ENCODE measurements around the gene CHRNA1.

The CHRNA1 gene

DNA sequence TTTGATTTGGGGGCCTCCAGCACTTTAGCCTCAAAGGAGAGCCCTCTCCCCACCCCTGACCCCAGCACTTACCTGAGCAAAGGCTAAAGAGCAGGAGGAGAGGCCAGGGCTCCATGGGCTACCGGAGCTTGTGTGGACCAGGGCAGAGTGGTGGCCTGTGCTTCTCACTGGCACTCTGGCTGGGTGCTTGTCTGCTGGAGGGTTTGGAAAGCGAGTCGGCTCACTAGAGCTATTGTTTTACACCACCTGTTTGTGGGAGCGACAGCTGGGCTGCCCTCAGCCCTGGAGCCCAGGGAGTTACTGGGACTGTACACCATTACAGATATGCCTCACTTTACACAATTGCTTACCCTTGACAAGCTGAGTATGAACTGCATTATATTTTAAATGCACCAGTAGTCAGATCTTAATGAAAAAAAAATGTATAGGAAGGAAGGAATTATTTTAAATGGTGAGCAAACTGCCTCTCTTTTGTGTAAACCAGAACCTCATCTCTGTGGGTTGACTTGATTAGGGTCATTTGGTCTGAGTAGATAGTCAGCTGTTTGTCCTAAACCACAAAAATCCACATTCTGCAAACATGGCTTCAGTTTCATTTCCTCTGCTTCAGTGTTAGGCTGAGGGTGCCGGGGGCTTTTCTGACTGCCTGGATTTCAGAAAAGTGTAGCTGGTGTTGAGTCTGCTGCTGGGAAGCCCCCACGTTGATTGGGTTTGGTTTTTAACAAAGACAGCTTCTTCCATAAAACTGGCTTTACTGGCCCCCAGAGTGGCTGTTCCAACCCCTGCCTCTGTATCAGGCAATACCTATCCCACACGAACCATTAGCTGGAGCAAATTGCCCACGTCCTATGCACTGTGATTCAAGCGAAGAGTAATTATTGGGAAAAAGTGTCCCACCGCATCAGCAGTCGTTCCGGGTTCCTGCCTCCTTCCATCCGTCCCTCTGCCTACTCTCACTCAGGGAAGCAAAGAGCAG is at the start of gene CHRNA1:
TSS of gene CHRNA1 (minus strand) at position 193 of the 976 bp plus-strand sequence. CDS start at position 115, 78 bp downstream.
- DNase-seq: peak; percentile 82

DNA sequence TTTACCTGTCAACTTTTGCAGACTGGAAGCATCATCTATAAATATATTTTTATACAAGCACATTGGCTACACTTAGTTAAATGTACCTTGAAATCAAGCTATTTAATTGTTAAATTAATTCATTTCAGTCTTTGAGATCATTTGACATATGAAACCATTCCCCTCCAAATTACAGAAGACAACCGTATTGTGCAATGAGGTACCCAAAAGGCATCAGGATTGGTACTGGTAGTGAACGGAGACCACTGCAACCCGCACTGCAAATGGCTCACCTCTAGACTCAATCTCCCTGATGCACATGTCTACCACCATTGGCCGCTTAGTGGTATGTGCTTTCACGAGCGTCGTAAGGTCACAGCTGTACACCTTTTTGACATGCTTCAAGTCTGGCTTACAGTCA is 47.8 kb upstream of the CHRNA1 start:
- no peak for DNase-seq

DNA sequence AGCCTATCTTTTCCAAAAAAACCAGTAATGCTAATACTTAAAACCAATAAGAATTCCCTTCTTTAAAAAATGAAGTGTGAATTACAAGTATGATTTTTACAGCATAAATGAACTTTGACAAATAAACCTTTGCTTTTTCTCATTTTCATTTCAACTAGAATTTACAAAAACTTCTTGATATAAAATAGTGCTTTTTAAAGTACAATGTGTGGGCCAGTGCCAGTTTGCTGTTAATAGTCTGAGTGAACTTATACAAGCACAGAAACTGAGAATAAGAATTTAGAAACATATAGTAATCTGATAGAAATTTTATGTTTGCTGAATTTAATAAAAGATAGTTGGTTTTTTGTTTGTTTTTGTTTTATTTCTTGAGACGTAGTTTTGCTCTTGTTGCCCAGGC is 43.7 kb upstream of the CHRNA1 start:
- no peak for DNase-seq

DNA sequence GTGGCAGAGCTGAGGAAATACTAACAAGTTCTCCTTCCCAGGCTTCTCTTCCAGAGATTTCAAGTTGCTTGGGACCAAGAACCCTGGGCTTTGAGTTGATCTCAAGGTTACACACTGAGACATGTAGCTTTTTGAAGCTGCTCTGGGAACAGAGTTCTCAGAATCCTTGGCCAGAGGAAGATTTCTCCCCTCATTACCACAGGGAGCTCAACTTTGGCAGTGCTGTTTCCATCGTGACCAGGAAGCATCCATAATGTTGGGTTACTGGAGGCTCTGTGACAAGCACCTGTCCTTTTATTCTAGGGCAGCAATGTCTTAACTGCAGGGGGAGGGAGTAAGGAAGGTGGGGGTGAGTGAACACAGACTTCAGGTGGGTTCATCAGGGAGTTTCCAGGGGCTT is 41.5 kb upstream of the CHRNA1 start:
- no peak for DNase-seq

DNA sequence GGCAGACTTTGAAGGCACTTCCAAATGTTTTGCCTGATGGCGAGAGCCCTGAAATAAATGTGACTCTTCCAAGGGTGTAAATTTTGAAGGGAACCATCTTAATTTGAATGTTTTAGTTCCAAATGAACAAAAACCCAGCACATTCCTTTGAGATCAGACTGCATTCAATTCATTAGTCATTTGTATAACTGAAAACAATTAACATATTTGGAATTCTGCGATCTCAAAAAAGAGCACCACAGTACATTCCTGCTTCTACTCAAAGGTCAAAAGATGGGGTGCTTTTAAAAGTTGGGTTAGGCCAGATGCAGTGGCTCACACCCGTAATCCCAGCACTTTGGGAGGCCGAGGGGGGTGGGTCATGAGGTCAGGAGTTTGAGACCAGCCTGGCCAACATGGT is 38.2 kb upstream of the CHRNA1 start:
- DNase-seq: no peak

DNA sequence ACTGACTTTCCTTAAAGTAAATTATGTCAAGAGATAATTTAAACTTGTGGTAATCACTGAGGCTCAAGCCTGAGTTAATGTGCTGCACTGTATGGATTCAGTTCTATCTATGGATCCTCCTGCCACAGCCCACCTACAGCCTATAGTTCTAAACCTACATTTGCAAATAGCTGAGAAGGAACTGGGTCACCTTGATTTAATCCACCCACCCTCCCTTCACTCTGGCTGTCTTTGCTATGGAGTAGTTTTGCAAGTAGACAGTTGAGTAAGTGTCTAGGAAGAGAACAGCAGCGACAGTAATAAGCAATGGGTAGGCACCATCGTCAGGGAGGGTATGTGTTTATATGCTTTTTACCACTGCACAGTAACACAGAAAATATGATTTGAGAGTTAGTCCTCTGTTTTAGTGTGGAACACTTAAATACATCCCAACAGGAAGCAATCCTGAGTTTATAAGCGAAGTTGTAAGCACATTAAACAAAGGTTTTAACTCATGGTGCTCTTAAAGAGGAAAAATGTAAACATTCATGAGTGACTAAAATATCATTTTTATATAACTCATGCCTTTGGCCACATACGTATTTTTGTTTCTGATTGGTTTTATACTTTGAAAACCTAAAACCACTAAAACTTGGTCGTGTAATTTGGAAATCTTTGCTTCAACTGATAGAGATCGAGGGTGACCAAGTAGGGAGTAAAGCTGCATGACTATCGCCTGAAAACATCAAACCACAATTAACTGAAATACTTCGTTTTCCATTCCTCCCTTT is 36.3 kb upstream of the CHRNA1 start:
- no peak for DNase-seq

DNA sequence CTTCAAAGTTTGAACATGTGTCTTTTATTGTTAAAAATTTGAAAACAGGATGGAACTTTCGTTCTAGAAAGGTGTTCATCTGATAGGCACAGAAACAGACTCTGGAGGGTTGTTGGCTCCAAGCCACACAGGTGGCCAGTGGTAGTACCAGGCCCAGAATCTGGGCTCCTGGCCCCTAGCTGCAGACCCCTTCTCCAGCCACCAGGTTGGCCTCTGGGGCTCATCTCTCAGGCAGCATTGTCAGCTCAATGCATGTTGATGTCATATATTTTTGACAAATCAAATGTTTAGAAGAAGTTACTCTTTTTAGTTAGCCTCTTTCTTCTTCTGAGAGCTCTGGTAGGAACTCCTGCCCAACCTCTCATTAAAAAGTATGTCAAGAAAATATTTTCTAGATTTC is 34.5 kb upstream of the CHRNA1 start:
- DNase-seq: no peak

DNA sequence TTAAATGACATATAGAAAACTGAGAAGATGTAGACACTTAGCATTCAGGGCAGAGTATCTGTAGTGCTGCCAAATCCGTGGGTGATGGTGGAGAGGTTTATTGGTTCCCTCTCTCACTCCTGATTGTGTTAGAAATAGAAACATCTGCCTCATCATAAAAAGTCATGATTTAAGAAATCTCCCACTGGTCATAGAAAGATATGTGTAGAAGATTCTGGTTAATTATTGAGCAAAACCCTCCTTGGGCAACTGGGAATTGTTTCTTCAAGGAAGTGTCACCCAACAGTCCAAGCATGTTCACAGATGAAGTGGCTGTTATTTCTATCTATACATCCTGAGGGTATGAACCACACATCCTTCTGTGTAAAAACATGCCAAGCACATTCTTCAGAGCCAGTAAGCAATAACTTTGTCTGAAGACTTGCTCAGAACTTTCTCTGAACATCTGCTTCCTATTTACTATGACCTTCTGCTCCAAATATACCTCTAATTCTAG is 33.6 kb upstream of the CHRNA1 start:
- DNase-seq: no peak

DNA sequence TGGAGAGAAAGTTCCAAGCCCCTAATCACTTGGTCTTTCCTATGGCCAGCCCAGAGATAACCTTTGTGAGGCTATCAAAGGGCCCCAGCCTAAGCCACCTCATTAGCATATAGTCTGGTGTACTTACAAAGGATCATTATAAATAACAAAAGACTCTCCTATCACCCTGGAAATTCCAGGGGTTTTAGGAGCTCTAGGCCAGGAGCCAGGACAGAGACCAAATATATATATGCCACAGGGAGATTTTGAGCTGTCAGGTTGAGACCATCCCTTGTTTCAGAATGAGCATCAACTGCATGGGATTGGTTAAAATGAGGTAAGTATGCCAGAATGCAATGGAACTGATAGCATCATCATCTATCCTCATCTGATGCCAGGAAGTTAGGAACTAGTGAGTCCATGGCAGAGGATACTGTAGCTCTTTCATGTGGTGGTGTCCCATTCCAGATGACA is 32.1 kb upstream of the CHRNA1 start:
- DNase-seq: no peak

DNA sequence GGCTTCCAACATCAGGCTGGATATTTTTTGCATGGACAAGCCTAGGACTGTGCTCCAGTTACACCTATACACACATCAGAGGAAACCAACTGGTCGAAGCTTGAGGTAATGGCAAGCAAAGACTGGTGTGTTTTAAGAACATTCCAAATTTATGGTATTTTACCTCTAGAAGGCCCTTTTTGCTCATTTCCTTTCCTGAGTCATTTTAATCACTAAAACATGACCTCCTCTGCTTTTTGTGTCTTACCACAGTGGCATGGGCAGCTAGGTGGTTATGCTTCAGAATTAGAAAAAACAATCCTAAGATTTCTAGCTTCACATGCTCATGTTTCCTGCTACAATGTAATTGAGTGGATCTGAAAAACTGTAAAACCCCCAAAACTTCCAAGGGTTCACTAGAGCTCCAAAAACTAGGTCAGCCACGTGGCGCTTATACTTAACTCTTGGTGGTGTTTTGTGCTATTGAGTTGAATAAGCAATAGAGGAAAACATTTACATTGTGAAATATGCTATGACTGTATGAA is 30.6 kb upstream of the CHRNA1 start:
- no peak for DNase-seq

DNA sequence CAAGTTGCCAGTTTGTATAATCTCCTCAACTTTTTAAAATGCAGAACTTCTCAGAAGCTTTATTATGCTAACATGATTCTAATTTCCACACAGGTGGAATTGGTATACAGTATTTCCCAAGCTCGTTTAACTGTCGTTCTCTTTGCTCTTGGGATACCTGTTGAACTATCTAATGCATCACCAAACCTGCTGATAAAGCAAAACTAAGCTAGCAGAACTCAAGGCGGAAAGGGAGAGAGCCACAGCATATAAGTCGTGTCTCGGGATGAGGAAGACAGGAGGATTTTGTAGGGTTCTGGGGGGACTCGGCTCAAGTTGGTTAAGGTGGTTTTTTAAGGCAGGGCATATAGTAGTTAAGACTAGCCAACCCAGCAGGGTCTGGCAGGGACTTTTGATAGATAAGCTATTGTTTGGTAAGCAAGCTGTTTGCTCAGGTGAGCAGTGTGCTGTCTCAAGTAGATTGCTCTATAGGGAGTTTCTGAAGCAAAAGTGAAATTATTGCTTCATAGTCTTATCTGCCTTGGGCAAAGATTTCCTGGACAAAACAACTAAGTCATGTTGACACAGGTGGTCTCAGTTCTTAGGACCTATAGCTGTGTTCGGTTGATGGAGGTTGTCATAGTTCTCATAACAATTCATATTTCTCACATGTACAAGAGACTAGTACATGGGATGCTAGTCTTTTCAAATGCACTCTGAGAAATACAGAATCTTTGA is 28.2 kb upstream of the CHRNA1 start:
- DNase-seq: no peak

DNA sequence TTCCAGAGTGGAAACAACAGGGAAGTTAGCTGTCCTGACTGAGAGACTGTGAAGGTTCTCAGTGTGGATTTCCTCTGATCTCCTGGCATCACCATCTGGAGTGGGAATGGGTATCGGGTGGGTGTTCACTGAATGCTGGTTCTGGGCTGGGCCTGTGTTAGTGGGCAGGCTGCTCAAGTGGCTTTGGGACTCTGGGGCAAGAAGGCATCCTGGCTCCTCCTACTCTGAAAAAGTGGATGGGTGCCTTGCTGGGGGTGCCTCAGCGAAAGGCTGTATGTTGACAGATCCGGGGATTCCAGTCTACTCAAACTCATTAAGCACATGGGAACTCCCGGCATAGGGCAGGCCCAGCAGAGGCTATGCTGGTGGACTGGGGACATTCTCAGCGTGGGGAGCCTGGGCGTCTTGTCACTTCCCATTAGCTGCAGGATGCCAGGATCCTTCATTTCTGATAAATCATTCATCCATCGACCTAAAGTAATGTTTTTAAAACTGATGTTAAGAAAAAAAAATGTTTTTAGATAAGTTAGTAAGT is 27.5 kb upstream of the CHRNA1 start:
- no peak for DNase-seq

DNA sequence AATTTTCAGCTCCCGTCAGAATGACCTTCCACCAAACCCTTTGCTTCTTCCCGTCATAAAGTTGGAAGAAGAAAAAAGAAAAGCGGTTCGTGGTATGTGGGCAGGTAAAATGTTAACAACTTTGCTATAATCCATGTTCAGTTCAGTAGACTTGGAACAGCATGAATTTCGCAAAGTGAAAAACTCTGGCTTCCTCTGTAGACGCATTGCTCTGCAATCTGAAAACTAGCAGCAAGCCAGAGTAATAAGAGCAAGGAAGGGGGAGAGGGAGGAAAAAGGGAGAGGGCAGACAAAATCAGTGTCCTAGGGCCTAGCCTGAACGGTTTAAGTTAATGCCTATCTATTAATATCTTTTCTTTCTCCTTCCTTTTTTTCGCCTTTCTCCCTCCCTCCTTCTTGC is 26.7 kb upstream of the CHRNA1 start:
- DNase-seq: no peak

DNA sequence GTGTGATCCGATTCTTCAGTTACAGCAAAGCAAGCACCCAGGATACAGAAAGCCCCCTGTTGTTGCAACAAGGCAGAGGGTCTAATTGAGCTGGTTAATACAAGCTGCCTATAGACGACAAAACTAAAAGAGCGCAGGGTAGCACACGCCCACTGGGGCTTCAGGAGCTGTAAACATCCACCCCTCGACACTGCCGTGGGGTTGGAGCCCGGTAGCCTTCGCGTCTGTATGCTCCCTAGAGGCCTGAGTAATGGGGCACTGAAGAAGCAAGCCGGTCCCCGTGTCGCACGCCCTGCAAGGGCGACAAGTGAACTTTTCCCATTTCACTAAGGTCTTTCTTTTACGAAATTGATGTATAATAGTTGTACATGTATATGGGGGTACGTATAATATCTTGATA is 24.7 kb upstream of the CHRNA1 start:
- no peak for DNase-seq

DNA sequence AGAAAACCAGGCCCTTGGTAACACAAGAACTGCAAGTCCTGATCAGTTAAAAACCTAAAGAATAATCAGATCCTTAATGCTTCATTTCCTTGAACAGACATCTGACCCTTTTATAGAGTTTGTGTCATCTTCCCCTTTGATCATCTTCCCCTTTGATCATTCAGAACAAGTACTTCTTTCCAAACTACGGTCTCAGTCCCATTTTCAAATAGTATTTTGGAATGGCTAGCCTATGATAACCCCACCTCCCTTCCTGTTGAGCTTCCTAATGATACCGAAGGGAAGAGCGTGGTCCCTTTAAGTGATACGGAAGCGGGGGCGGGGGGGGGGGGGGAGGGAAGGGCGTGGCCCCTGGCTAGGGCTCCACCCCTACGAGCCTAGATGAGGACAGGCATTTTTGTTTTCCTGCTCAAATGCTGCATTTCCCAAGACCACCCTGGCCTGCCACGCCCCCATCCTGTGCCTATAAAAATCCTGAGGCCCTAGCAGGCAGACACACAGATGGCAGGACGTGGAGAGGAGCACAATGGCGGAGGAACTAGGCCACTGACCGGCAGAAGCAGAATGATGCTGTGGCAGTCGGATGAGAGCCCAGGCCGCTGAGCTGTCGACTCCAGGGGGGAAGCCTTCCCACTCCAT is 24.1 kb upstream of the CHRNA1 start:
- DNase-seq: no peak

DNA sequence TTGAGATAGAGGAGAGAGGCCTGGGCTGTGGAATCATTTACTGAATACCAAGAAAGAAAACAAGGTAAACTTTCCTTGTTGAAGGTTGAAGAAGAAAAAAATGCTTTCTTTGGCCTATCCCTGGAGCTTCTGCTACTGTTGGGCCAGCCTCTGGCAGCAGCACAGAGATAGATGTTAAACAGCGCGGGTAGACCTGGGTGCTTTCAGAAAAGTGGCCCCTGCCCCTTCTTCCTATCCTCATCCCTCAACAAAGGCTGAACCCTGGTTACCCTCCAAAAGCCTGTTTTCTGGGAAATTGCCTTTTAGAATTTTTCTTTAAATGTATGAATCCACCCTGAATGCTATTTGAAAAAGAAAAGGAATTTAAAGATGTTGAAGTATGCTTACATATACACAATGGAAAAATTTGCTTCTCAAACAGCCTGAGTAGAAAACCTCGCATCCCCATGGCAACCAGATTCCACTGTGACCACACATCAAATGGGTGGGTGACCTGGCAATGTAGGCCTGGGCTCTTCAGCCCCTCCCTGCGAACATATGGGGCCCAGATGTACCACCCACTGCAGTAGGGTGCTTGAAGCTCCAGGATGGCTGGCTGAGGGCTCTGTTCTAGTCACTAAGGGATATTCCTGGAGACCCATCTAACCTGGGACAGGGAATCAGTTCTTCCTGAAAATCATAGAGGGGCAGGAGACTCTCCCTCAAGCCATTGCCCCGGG is 23.4 kb upstream of the CHRNA1 start:
- peak; percentile 46 for DNase-seq

DNA sequence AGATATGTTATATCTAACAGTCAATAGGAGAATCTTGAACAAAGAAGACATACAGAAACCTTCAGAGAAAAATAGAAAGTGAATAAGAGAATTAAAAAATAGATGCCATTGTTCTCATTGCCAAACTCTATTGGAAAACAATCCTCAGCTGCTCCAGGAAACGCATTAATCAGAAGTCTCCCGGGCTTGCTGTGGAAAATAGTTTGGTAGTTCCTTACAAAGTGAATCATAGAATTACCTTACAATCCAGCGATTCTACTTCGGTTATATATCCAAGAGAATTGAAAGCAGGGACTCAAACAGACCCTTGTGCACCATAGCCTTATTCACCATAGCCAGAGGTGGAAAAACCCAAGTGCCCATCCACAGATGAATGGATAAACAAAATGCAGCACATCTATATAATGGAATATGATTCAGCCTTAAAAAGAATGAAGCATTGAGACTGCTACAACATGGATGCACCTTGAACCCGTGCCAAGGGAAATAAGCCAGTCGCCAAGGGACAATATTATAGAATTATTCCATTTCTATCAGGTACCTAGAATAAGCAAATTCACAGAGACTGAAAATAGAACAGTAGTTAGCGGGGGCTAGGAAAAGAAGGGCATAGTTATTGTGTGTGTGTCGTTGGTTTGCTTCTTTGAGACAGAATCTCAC is 21.9 kb upstream of the CHRNA1 start:
- DNase-seq: no peak

DNA sequence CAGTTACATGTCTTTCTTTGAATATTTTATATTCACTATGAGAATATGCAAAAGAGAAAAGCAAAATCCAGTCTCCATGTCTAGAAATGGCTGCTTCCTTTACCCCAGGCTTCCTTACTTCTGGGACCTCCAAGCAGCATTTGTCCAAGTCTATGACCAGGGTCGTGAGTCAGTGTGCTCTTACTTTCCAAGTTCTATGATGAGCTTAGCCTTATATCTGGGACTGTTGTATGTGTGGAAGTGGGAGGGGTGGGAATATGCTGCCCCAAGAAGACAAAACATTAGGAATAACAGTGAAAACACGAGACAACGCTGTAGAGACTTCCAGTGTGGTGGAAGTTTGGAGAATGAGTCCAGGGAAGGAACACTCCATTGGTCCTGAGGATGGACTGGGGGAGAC is 21.2 kb upstream of the CHRNA1 start:
- no peak for DNase-seq

DNA sequence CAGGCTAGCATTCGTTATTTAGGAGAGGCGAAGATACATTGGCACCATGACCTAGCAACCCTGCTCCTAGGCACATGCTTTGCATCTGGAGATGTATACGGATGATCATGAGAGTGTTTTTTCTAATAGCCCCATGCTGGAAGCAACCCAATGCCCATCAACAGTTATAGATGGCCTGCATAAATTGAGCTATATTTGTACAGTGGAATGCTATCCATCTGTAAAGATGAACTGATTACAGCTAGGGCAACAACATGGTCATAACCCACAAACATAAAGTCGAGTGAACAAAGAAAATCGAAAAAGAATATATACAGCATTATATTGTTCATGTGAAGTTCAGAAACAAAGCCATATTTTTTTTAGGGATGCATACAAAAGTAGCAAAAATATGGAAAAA is 20.6 kb upstream of the CHRNA1 start:
- DNase-seq: no peak

DNA sequence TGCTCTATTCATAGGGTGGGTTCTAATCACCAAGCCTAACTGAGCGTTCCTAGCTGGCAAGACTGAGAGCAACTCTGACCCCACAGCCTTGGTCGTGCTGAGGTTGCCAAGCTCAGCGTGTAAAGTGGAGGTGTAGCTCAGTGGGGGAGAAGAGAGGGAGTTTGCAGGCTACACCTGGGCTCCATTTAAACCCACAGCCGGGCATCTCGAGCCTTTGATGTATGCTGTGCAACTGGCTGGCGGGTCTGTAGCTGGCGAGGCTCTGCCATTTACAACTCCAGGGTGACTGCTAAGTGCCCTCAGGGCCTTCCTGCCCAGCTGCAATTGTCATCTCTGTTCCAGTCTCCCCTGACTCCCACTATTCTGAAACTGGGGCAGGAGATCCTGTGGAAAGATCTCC is 20.0 kb upstream of the CHRNA1 start:
- no peak for DNase-seq

DNA sequence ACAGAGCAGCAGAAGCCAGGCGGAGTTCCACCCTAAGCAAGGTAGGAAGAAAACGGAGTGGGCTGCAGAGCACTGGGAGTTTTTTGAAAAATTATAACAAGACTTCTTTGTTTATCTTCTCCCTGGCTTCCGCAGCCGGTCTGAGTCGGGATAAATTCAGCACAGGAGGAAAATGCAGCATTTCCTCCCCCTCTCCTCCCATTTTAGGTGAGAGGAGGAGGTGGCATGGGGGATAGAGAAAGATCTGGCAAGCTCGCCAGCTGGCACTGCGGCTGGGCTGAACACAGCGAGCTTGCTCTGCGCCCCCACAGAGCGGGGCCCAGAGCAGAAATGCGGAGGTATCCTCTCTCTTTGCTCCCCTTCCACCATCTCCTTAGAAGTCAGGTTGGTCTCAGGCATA is 17.7 kb upstream of the CHRNA1 start:
- no peak for DNase-seq

All from NCI-H1694 treated with DMSO at 0.1 percent for 48 hours (cell line).